Muscle of leg (tissue), 11 donors: Measurements from ENCODE around the gene CALM1. TPM values are rescaled to one million over a fixed set of nuclear protein-coding genes. Genes with fewer than 3 reads are reported as not detected.

Experiments
- DNase-seq: peaks from one replicate; pipeline ENCODE4 v3.0.0; 2013
- H3K27ac ChIP-seq: one replicate; pipeline ENCODE4 v1.5.1; 2013; ENCODE audit warnings: mild to moderate bottlenecking, low read length, control low read depth
- H3K27me3 ChIP-seq: one replicate; pipeline ENCODE4 v1.6.1; 2013; ENCODE audit warnings: low read length; ENCODE audit not compliant: control insufficient read depth, insufficient read depth
- H3K36me3 ChIP-seq: one replicate; pipeline ENCODE4 v1.6.1; 2013; ENCODE audit warnings: low read length; ENCODE audit not compliant: control insufficient read depth, insufficient read depth
- H3K4me1 ChIP-seq: one replicate; pipeline ENCODE4 v1.6.1; 2013; ENCODE audit warnings: low read length; ENCODE audit not compliant: control insufficient read depth, insufficient read depth
- H3K4me3 ChIP-seq: one replicate; pipeline ENCODE4 v1.5.1; 2013; ENCODE audit warnings: low read length, control low read depth
- H3K9me3 ChIP-seq: replicated peaks from 2 replicates; pipeline ENCODE4 v1.6.1; 2013; ENCODE audit warnings: low read depth, low read length; ENCODE audit not compliant: control insufficient read depth
- WGBS: methylation state at CpG from one replicate; pipeline ENCODE4 v1.1.5; 2013; ENCODE audit warnings: missing lambda C conversion rate; ENCODE audit not compliant: insufficient coverage; 5-methylcytosine and 5-hydroxymethylcytosine counted together
- polyA plus RNA-seq, 8 donors: library from polyadenylated mRNA; unstranded; fragments of 120-200 nt; gene quantifications; one replicate each; pipeline versions ENCODE4 v1.2.1 to v1.2.3, GENCODE V29; 2013; ENCODE audit warnings: inconsistent platforms in 1 of 8, low replicate concordance in 1 of 8; ENCODE audit not compliant: insufficient read length in 8 of 8, insufficient read depth in 1 of 8
- total RNA-seq: library from RNA; stranded (reverse); fragments of 120-200 nt; gene quantifications from one replicate; pipeline ENCODE4 v1.2.4, GENCODE V29; 2013

The CALM1 gene
- total and polyA plus RNA-seq, 9 donors: 184 to 317 (median 235) TPM

DNA sequence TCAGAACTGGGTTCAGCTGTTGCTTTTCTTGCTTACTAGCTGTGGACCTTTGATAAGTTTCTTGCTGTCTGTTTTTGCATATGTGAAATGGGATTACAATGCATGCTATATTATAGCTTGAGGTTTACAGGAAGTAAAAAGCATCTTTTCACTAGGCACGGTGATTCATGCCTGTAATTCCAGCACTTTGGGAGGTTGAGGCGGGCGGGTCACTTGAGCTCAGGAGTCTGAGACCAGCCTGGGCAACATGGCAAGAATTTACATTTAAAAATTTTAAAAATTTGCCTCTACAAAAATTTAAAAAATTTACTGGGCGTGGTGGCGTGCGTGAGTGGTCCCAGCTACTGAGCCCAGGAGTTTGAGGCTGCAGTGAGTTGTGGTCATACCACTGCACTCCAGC is 42.0 kb downstream of the CALM1 start:
- Histone ChIP-seq H3K36me3 (no peaks in the 10 kb centered on the region), H3K9me3 (no peaks in the 10 kb centered on the region), H3K27me3 (peaks cover 2% of the 10 kb centered on the region), H3K4me1 (peaks cover 6% of the 10 kb centered on the region), H3K27ac (no peak overlapping the region), H3K4me3 (no peak overlapping the region)
- WGBS: 90% methylated on average over 4 of the region's 6 CpGs
- no peak for DNase-seq

DNA sequence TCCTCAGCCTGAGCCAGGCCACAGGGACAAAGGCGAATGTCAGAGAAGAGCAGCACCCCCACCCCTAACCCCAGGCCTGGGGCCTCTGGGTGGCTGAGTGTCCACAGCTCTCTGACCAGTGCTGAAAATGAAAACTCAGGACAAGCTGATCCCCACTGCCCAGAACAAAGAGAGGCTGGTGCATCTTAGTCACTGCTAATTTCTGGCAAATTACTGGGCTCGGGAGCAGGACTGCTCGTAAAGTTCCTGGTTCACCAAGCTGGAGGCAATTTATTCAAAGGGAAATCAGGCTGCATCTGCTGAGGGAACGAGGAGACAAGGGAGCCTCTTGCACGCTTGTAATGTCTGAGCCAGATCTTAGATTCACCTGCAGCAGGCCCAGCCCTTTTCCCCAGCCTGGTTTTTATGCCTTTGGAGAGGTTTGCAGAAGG is 43.2 kb downstream of the CALM1 start:
- Histone ChIP-seq H3K4me3 (no peak overlapping the region), H3K27me3 (peaks cover 2% of the 10 kb centered on the region), H3K27ac (no peak overlapping the region), H3K36me3 (no peaks in the 10 kb centered on the region), H3K9me3 (no peaks in the 10 kb centered on the region), H3K4me1 (peaks cover 6% of the 10 kb centered on the region)
- 17% methylated on average over 4 of the region's 5 CpGs for WGBS
- no peak for DNase-seq

DNA sequence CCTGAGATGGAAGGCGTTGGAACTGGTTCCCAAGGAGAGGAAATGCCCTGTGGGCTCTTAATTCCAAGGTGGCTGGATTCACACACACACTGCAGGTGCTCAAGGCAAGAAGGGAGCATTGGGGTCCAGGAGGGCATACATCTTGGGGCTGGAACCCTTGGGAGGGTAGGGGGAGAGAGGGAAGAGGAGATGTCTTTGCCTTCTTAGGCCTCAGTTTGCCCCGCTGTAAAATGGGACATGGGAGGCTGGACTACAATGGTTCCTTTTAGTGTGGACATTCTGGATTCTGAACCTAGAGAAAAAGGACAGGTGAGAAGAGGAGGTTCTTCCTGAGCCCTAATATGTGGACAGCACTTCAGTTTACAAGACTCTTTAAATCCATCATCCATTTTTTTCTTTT is 43.8 kb downstream of the CALM1 start:
- Histone ChIP-seq H3K9me3 (no peaks in the 10 kb centered on the region), H3K27ac (no peak overlapping the region), H3K27me3 (peaks cover 2% of the 10 kb centered on the region), H3K4me1 (peaks cover 6% of the 10 kb centered on the region), H3K4me3 (no peak overlapping the region), H3K36me3 (no peaks in the 10 kb centered on the region)
- 29% methylated on average over 1 of the region's 2 CpGs for WGBS
- DNase-seq: no peak

DNA sequence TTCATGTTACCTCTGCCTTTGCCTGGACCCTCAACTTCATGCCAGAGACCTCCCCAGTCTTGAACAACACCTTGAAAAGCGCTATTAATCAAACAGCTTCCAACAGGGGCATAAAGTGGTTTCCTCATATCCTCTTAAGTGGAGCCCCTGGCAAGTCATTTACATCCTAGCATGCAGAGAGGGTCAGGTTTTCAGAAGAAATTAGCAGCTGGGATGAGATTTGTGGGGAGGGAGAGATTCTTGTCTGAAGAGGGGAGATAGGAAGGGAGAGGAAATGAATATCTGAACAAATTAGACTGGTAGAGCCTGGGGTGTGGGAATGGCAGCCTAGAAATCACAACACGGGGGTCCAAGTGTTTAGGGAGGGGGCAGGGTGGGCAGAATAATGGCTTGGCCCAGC is 45.6 kb downstream of the CALM1 start:
- Histone ChIP-seq H3K27me3 (peaks cover 2% of the 10 kb centered on the region), H3K27ac (no peak overlapping the region), H3K9me3 (peaks cover 2% of the 10 kb centered on the region), H3K4me3 (no peak overlapping the region), H3K36me3 (no peaks in the 10 kb centered on the region), H3K4me1 (peaks cover 6% of the 10 kb centered on the region)
- 25% methylated on average over 1 of the region's 2 CpGs for WGBS
- DNase-seq: no peak

DNA sequence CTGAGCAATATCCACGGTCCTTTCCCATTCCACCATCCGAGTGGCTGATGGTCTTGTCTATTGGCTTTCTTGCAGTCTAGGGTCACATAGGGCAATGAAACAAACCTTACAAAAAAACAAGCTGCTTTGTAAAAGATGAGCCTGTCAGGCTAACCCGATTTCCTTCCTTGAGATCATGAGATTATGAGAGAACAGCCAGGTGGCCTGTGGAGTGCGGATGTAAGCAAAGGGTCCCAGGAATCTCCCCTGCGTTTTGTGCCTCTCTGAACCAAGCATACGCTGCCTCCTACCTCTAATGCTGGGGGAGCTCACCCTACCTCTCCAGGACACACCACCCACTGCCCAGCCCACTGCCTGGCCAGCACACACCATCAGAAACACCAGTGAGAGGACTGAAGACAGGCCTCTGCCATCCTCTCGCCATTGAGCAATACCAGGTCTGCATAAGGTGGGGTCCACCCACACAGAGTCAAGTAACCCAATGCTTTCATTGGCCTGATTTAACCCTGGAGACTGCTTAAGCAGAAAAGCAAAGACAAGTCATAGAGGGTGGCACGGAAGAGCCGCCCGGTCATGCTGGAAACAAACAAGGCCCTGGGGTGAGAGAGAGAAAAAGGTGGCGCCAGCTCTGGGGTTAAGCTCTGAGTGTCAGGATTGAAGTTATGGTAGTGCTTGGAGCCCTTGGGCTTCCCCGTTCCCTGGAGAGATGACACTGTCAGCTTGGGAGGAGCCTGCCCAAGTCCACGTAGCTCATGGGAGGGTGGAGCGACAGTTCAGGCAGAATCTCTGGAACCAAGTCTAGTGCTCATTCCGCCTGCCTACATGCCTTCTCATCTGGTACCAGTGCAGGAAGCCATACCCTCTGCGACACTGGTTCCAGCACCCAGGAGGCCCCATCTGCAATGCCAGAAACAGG is 46.6 kb downstream of the CALM1 start:
- H3K4me1 ChIP-seq: peaks cover 6% of the 10 kb centered on the region
- no peak overlapping the region for H3K4me3 ChIP-seq
- peaks cover 2% of the 10 kb centered on the region for H3K27me3 ChIP-seq
- no peaks in the 10 kb centered on the region for H3K36me3 ChIP-seq
- no peak for DNase-seq
- 73% methylated on average over 11 of the region's 16 CpGs for WGBS
- H3K9me3 ChIP-seq: peaks cover 12% of the 10 kb centered on the region
- H3K27ac ChIP-seq: peak overlapping the region; percentile 43

DNA sequence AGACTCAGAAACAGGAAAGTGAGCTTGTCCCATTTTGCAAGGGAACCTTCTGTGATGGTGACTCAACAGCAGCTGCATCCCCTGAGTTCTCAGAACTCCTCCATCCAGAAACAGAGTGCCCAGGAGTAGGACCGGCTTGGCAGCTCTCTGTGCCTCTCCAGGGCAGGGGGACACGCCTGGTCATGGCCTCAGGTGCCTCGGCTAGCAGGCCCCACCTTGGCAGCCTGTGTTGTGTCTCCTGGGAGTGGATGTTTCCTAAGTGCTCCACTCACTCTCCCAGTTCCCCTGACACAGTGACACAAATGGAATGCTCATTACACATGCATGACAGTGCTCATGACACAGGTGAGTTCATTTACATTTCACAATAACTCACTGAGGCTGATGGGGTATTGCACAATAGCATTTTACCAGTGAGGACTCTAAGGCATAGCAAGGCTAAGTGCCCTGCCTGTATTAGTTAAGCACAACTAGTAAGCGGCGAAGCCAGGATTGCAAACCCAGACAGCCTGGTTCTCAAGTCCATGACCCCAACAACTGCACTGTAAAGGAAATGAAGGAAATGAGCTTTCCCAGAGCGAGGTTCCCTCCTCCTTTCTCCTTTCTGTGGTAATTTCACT is 47.4 kb downstream of the CALM1 start:
- Histone ChIP-seq H3K27me3 (peaks cover 2% of the 10 kb centered on the region), H3K36me3 (no peaks in the 10 kb centered on the region), H3K9me3 (peaks cover 12% of the 10 kb centered on the region), H3K27ac (peak overlapping the region; percentile 9), H3K4me3 (no peak overlapping the region), H3K4me1 (peaks cover 6% of the 10 kb centered on the region)
- DNase-seq: no peak
- 51% methylated on average over 2 of the region's 6 CpGs for WGBS

DNA sequence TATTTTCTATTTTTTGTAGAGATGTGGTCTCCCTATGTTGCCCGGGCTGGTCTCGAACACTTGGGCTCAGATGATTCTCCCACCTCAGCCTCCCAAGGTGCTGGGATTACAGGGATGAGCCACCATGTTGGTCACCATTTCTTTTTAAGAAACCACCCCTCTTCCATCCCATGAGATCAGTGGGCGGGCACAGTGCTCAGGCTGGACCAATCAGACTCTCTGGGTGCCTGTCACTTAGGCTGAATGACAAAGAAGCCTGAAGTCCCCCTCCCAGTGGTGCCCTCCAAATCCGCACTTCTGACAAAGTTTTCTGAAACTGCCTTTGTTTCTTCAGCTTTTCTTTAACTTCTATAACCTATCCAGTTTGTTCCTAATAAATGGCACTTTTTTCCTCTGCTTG is 48.2 kb downstream of the CALM1 start:
- Histone ChIP-seq H3K27me3 (peaks cover 2% of the 10 kb centered on the region), H3K4me1 (peaks cover 6% of the 10 kb centered on the region), H3K4me3 (no peak overlapping the region), H3K36me3 (no peaks in the 10 kb centered on the region), H3K9me3 (peaks cover 12% of the 10 kb centered on the region), H3K27ac (no peak overlapping the region)
- 80% methylated on average over 2 of the region's 4 CpGs for WGBS
- DNase-seq: no peak

DNA sequence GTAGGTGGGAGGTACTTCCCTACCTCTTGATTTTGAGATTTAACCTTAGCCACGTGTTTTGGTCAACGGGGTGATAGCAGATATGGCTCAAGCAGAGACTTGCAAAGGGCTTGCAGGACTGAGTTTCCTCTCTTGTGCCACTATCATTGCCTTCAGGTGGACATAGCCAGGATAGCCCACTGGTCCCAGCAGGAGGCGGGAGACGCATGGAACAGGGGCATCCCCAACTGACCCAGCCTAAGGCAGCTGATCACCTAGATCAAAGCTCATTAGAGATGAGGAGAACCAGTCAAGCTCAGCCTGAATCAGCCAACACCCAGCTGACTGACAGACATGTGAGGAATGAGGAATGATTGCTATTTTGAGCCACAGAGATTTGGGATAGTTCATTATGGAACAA is 49.6 kb downstream of the CALM1 start:
- Histone ChIP-seq H3K27ac (no peak overlapping the region), H3K4me1 (peaks cover 4% of the 10 kb centered on the region), H3K27me3 (no peaks in the 10 kb centered on the region), H3K36me3 (no peaks in the 10 kb centered on the region), H3K4me3 (no peak overlapping the region), H3K9me3 (peaks cover 12% of the 10 kb centered on the region)
- no peak for DNase-seq
- no CpG with 5 or more reads among the region's 4 CpGs for WGBS

DNA sequence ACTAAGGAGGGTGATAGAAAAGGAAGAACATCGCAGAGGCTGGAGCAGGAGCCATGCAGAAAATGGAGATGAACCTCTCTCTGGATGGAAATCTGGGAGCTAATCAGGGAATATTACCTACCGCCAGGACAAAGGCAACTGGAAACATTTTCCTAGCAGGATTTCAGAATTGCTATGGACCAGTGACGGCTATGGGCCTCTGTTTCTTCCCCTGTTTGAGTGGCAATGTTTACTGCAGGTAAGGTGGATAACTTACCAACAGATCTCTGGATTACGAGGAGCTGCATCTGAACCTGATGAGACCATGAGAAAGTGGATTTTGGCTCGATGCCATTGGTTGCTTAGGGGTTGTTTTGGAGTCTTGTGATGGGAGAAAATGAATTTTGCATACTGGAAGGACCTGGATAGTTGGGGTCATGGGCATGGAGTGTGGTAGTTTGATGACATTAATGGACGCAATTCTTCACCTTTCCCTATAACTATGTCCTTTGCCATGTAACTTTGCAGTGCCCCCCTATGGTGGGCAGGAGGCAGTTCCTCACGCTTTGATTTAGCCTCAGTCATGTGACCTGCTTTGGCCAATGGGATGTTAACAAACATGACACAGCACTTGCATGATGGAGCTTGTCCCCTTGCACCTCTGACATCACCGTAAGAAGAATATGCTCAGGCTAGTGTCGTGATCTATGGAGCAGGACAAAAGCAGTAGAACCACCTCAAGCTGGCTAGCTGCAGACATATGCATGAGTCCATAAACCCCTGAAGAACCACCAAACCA is 51.1 kb downstream of the CALM1 start:
- Histone ChIP-seq H3K36me3 (no peaks in the 10 kb centered on the region), H3K4me1 (peaks cover 7% of the 10 kb centered on the region), H3K4me3 (no peak overlapping the region), H3K27me3 (peaks cover 2% of the 10 kb centered on the region), H3K27ac (no peak overlapping the region), H3K9me3 (peaks cover 12% of the 10 kb centered on the region)
- DNase-seq: no peak
- 84% methylated on average over 7 of the region's 9 CpGs for WGBS

DNA sequence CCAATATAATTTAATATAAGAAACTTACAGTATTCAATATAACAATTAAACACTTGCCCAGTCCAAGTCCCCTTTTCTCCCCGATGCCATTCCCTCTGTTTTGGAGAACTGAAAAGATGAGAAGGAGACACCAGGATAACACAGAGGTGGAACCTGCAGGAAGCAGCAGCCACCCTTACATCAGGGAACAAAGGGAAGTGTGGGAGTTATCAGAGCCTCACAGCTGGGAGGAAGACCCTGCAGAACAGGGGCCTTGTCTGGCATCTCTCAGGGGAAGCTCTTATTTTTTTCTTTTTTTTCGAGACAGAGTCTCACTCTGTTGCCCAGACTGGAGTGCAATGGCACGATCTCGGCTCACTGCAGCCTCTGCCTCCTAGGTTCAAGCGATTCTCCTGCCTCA is 52.6 kb downstream of the CALM1 start:
- H3K36me3 ChIP-seq: no peaks in the 10 kb centered on the region
- peaks cover 2% of the 10 kb centered on the region for H3K27me3 ChIP-seq
- 100% methylated on average over 3 of the region's 5 CpGs for WGBS
- peaks cover 12% of the 10 kb centered on the region for H3K9me3 ChIP-seq
- H3K4me1 ChIP-seq: peaks cover 11% of the 10 kb centered on the region
- H3K27ac ChIP-seq: no peak overlapping the region
- H3K4me3 ChIP-seq: no peak overlapping the region
- no peak for DNase-seq
